ENCODE results near the gene ITGB8. TPM values are rescaled to one million over a fixed set of nuclear protein-coding genes. Genes with fewer than 3 reads are reported as not detected.

The ITGB8 gene
- total and polyA plus RNA-seq, 9 of the 15 experiments (the other 6 are each of a cell fraction or from before 2014, with no cell fraction given), result under 0.01 to 0.03 (median 0.02) TPM; not detected in 6

DNA sequence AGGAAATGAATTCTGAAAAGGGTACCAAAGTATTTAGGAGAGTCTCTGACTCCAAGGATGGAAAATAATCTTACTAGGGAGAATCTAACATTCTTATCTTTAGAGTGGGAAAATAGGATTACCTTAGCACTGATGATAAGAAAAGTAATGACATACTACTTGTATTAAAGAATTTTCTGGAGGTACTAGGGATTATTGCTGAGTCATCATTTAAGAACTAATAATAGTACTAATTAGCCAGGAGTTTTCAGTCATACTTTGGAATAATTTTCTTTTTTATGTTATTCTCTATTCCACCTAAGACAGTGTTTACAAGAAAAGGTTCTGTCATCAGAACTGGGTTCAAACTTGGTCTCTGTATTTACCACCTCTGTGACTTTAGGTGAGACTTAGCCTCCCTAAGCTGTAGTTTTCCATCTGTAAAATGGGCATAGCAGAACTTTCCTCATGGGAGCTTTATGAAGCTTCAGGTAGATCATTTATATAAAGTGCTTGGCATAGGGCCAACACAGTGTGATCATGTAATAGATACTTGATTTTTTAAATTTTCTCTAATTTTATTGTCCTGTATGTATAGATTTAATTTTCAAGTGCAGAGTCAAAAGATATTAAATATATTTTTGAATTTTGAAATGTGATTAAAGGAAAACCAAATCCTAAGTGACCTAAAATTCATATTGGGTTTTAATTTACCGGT is 20.4 kb downstream of the ITGB8 start:
- no peaks in the 10 kb centered on the region for H3K79me2 ChIP-seq (ENCODE audit: control insufficient read depth, insufficient read depth, low read length)
- no peaks in the 10 kb centered on the region for H3K9me1 ChIP-seq (ENCODE audit: control insufficient read depth, insufficient read depth, low read length)
- BruUV-seq (replicated peaks), result no TSS peak
- intact Hi-C loops (cut with micrococcal nuclease) (loop anchor here (5.0 kb wide), 1 partner anchor 86 kb away; no protein-coding TSS in a partner anchor), in situ Hi-C loops (cut with MboI) (no loop called here)
- ChIA-PET POLR2A (no interaction called here), CTCF (ENCODE audit: low intra/inter-chr PET ratio) (no interaction called here)
- H3K36me3 ChIP-seq (ENCODE audit: control insufficient read depth, insufficient read depth, low read length), result no peaks in the 10 kb centered on the region
- no peak overlapping the region for H3K27ac ChIP-seq (ENCODE audit: extremely low read depth, low read depth, low read length)
- no peaks in the 10 kb centered on the region for H3K9me3 ChIP-seq (replicated peaks; ENCODE audit: control insufficient read depth, insufficient read depth, low read depth, low read length)
- DNase-seq (ENCODE audit: extremely low read depth in 1 of 4, low spot score in 3 of 4) (no peak), ATAC-seq (no peak), FAIRE-seq (no peak)
- H3K4me2 ChIP-seq (ENCODE audit: insufficient read depth, low read length), result no peak overlapping the region
- H3K9ac ChIP-seq (ENCODE audit: insufficient read depth in 1 of 2, low read depth in 2 of 2, low read length in 2 of 2), result no peak overlapping the region
- peaks cover 4 to 6% of the 10 kb centered on the region in 2 experiments; a peak in 1 of 5 replicates for H3K27me3 ChIP-seq (ENCODE audit: control insufficient read depth in 2 of 2, insufficient read depth in 2 of 2, low read length in 2 of 2)
- H3K4me3 ChIP-seq, result no peak overlapping the region
- 5% methylated on average over 1 of the region's 1 CpG for WGBS (ENCODE audit: insufficient coverage, low coverage, missing lambda C conversion rate)
- no peak overlapping the region for H2AFZ ChIP-seq (ENCODE audit: low read depth, low read length)
- H3K4me1 ChIP-seq (replicated peaks in 1 of 2; ENCODE audit: control insufficient read depth in 2 of 2, insufficient read depth in 2 of 2, low read length in 2 of 2), result no peaks in the 10 kb centered on the region
- H4K20me1 ChIP-seq (replicated peaks; ENCODE audit: control insufficient read depth, insufficient read depth, low read length), result no peaks in the 10 kb centered on the region
- TF ChIP-seq, protein P1, sequence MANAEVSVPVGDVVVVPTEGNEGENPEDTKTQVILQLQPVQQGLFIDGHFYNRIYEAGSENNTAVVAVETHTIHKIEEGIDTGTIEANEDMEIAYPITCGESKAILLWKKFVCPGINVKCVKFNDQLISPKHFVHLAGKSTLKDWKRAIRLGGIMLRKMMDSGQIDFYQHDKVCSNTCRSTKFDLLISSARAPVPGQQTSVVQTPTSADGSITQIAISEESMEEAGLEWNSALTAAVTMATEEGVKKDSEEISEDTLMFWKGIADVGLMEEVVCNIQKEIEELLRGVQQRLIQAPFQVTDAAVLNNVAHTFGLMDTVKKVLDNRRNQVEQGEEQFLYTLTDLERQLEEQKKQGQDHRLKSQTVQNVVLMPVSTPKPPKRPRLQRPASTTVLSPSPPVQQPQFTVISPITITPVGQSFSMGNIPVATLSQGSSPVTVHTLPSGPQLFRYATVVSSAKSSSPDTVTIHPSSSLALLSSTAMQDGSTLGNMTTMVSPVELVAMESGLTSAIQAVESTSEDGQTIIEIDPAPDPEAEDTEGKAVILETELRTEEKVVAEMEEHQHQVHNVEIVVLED (CRISPR knock-in tag; IDR thresholded peaks at IDR 0.05), result no peak
- TF ChIP-seq NFIC (IDR thresholded peaks at IDR 0.05) (peak; percentile 68), DMBX1 (CRISPR knock-in tag; IDR thresholded peaks at IDR 0.05; ENCODE audit: borderline replicate concordance) (no peak), SIN3B (IDR thresholded peaks at IDR 0.05; ENCODE audit: low read depth) (no peak), DNMT1 (IDR thresholded peaks at IDR 0.05) (no peak), NFIX (CRISPR knock-in tag; IDR thresholded peaks at IDR 0.05; ENCODE audit: low read depth) (peak; percentile 52; the same call in 1 of the 2 replicates), MAFG (tag; conservative IDR thresholded peaks at IDR 0.05) (peak; percentile 90), MAFK (IDR thresholded peaks at IDR 0.05; ENCODE audit: low read length) (peak; percentile 98), IRF2 (CRISPR knock-in tag; IDR thresholded peaks at IDR 0.05) (no peak), LARP7 (IDR thresholded peaks at IDR 0.05) (no peak), ZNF408 (CRISPR knock-in tag; IDR thresholded peaks at IDR 0.05; ENCODE audit: low read depth) (no peak), DDX20 (tag; IDR thresholded peaks at IDR 0.05; ENCODE audit: low read depth) (no peak), ZZZ3 (IDR thresholded peaks at IDR 0.05) (no peak), ZNF316 (IDR thresholded peaks at IDR 0.05) (peak; percentile 94), C11orf30 (IDR thresholded peaks at IDR 0.05; ENCODE audit: low read depth) (peak; percentile 84), CAMTA2 (CRISPR knock-in tag; conservative IDR thresholded peaks at IDR 0.05) (no peak), YBX1 (IDR thresholded peaks at IDR 0.05) (no peak)
- TF ChIP-seq, protein P2, sequence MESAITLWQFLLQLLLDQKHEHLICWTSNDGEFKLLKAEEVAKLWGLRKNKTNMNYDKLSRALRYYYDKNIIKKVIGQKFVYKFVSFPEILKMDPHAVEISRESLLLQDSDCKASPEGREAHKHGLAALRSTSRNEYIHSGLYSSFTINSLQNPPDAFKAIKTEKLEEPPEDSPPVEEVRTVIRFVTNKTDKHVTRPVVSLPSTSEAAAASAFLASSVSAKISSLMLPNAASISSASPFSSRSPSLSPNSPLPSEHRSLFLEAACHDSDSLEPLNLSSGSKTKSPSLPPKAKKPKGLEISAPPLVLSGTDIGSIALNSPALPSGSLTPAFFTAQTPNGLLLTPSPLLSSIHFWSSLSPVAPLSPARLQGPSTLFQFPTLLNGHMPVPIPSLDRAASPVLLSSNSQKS (CRISPR knock-in tag; IDR thresholded peaks at IDR 0.05), result no peak
- TF ChIP-seq, protein P3, sequence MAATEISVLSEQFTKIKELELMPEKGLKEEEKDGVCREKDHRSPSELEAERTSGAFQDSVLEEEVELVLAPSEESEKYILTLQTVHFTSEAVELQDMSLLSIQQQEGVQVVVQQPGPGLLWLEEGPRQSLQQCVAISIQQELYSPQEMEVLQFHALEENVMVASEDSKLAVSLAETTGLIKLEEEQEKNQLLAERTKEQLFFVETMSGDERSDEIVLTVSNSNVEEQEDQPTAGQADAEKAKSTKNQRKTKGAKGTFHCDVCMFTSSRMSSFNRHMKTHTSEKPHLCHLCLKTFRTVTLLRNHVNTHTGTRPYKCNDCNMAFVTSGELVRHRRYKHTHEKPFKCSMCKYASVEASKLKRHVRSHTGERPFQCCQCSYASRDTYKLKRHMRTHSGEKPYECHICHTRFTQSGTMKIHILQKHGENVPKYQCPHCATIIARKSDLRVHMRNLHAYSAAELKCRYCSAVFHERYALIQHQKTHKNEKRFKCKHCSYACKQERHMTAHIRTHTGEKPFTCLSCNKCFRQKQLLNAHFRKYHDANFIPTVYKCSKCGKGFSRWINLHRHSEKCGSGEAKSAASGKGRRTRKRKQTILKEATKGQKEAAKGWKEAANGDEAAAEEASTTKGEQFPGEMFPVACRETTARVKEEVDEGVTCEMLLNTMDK (IDR thresholded peaks at IDR 0.05; ENCODE audit: borderline replicate concordance, insufficient read depth, low read depth, low read length, poor library complexity, severe bottlenecking), result no peak
